Endothelial cell of umbilical vein (primary cell): ENCODE measurements around the gene MRTO4. TPM values are rescaled to one million over a fixed set of nuclear protein-coding genes. Genes with fewer than 3 reads are reported as not detected.

Source experiments
- BruUV-seq: library from RNA; stranded (reverse); fragments of 400-500 nt; replicated peaks from 2 replicates; lab custom pipeline; 2021; lab: Mats Ljungman, UMichigan
- CTCF ChIA-PET: fragments of 300-600, 350-600 bp; sonication (Branson Sonifier 250); formaldehyde crosslinking; loops from one replicate; lab custom pipeline; 2021; ENCODE audit warnings: antibody characterized with exemption, inconsistent platforms; lab: Charles Lee
- POLR2A ChIA-PET: fragments of 300-600, 350-600 bp; sonication (Branson Sonifier 250); formaldehyde crosslinking; loops from one replicate; lab custom pipeline; 2021; ENCODE audit warnings: antibody characterized with exemption, inconsistent platforms; lab: Charles Lee
- DNase-seq: peaks from one replicate; pipeline ENCODE4 v3.0.0-alpha.2; 2011; ENCODE audit warnings: low read depth, low spot score
- FAIRE-seq: peaks from 2 replicates; lab custom pipeline; 2011; peaks lifted over from hg19 to GRCh38; lab: Jason Lieb, UNC
- H2AFZ ChIP-seq: 2 replicates; pipeline ENCODE4 v1.6.0; 2012; ENCODE audit warnings: low read depth, low read length, control low read depth, inconsistent platforms
- H3K27ac ChIP-seq: 2 replicates; pipeline ENCODE4 v1.5.1; 2011; ENCODE audit warnings: low read depth, mild to moderate bottlenecking, control low read depth, low read length, moderate library complexity; ENCODE audit not compliant: insufficient read depth
- H3K27me3 ChIP-seq, 2 experiments: 2 replicates each; pipeline versions ENCODE4 v1.6.0 to v1.6.1; 2011; ENCODE audit warnings: low read length in 2 of 2, mixed read lengths in 1 of 2; ENCODE audit not compliant: control insufficient read depth in 2 of 2, insufficient read depth in 2 of 2
- H3K36me3 ChIP-seq, 2 experiments: 2 replicates in 1 of 2; 3 replicates in 1 of 2; pipeline ENCODE4 v1.5.1; 2011; ENCODE audit warnings: low read length in 2 of 2, mild to moderate bottlenecking in 1 of 2, moderate library complexity in 1 of 2; ENCODE audit not compliant: control insufficient read depth in 2 of 2, insufficient read depth in 2 of 2; ENCODE audit errors: extremely low read depth in 1 of 2
- H3K4me1 ChIP-seq: 3 replicates; pipeline ENCODE4 v1.5.1; 2011; ENCODE audit warnings: mild to moderate bottlenecking, low read length; ENCODE audit not compliant: control insufficient read depth, insufficient read depth; ENCODE audit errors: extremely low read depth
- H3K4me2 ChIP-seq: 2 replicates; pipeline ENCODE4 v1.6.1; 2011; ENCODE audit warnings: low read length, control low read depth, mixed read lengths; ENCODE audit not compliant: insufficient read depth
- H3K4me3 ChIP-seq, 3 experiments: fragments of 200-600 bp in 1 of 3; sonication (generic), shearing (Covaris generic) in 1 of 3; replicated peaks in 1 of 3; 2 replicates each; pipeline ENCODE4 v1.5.1; 2011 to 2016; ENCODE audit warnings: control low read depth in 3 of 3, low read length in 3 of 3, mild to moderate bottlenecking in 2 of 3, inconsistent platforms in 1 of 3, low read depth in 1 of 3, moderate library complexity in 1 of 3; ENCODE audit not compliant: insufficient read depth in 1 of 3
- H3K79me2 ChIP-seq: 2 replicates; pipeline ENCODE4 v1.6.0; 2012; ENCODE audit warnings: low read length, inconsistent platforms; ENCODE audit not compliant: control insufficient read depth, insufficient read depth
- H3K9ac ChIP-seq: replicated peaks from 2 replicates; pipeline ENCODE3; 2011; ENCODE audit warnings: low read length, control low read depth; ENCODE audit not compliant: insufficient read depth; ENCODE audit errors: extremely low read depth
- H3K9me1 ChIP-seq: replicated peaks from 3 replicates; pipeline ENCODE4 v1.6.0; 2011; ENCODE audit warnings: mild to moderate bottlenecking, low read length; ENCODE audit not compliant: control insufficient read depth, insufficient read depth; ENCODE audit errors: extremely low read depth
- H3K9me3 ChIP-seq: replicated peaks from 2 replicates; pipeline ENCODE4 v1.5.1; 2012; ENCODE audit warnings: low read length, inconsistent platforms; ENCODE audit not compliant: control insufficient read depth, insufficient read depth
- H4K20me1 ChIP-seq: replicated peaks from 2 replicates; pipeline ENCODE3; 2011; ENCODE audit warnings: mild to moderate bottlenecking, low read length; ENCODE audit not compliant: control insufficient read depth, insufficient read depth; ENCODE audit errors: extremely low read depth
- EZH2 ChIP-seq: IDR thresholded peaks from 2 replicates; pipeline ENCODE4 v1.6.1; 2012; ENCODE audit warnings: borderline replicate concordance, low read depth, mild to moderate bottlenecking, moderate library complexity, low read length, inconsistent platforms; ENCODE audit not compliant: severe bottlenecking
- FOS ChIP-seq: IDR thresholded peaks from 2 replicates; pipeline ENCODE4 v1.6.1; 2011; ENCODE audit warnings: mild to moderate bottlenecking, low read length, moderate library complexity, borderline replicate concordance; ENCODE audit not compliant: insufficient read depth
- GATA2 ChIP-seq: IDR thresholded peaks from 2 replicates; pipeline ENCODE4 v1.7.0; 2011; ENCODE audit warnings: low read depth, mild to moderate bottlenecking, moderate library complexity, mixed read lengths, low read length; ENCODE audit not compliant: insufficient read length, insufficient read depth
- JUN ChIP-seq: IDR thresholded peaks from 2 replicates; pipeline ENCODE4 v1.6.1; 2011; ENCODE audit warnings: borderline replicate concordance, low read depth; ENCODE audit not compliant: insufficient read length, insufficient read depth
- MYC ChIP-seq: IDR thresholded peaks from one replicate; pipeline ENCODE4 v1.6.1; 2011; ENCODE audit warnings: mild to moderate bottlenecking, low read depth, low read length
- POLR2A ChIP-seq: IDR thresholded peaks from 2 replicates; pipeline ENCODE4 v1.6.1; 2012; ENCODE audit warnings: low read depth, mild to moderate bottlenecking, control low read depth, low read length
- POLR2AphosphoS5 ChIP-seq: IDR thresholded peaks from 2 replicates; pipeline ENCODE4 v1.6.1; 2012; ENCODE audit warnings: low read depth, mild to moderate bottlenecking, control low read depth, low read length, moderate library complexity; ENCODE audit not compliant: insufficient read depth
- dilution Hi-C: fragments of 300-500 bp; cut with MboI; formaldehyde crosslinking; loops from one replicate; pipeline ENCODE4 v1.15.0; 2019; ENCODE audit warnings: low sequenced_read_pairs; ENCODE audit not compliant: extremely low pct_ligation_motif_present
- intact Hi-C: fragments of 100-400 bp; cut with micrococcal nuclease; formaldehyde crosslinking; loops from one replicate; pipeline ENCODE4 v1.10.0; 2022
- polyA plus RNA-seq, 4 experiments: library from polyadenylated mRNA; depleted of rRNA in 3 of 4; stranded (reverse) in 3 of 4; unstranded in 1 of 4; fragments of >200 nt; gene quantifications; 2 replicates each; pipeline versions ENCODE4 v1.2.1 to v1.2.3, GENCODE V29; 2011 to 2012; ENCODE audit warnings: missing spikeins in 1 of 4
- total RNA-seq: library from RNA; stranded (reverse); gene quantifications from 2 replicates; pipeline ENCODE4 v1.2.3, GENCODE V29; 2021
- TF ChIP-seq, protein P1 (sequence below): IDR thresholded peaks from 2 replicates; pipeline ENCODE4 v1.6.1; 2011; ENCODE audit not compliant: insufficient read depth, insufficient read length
- TF ChIP-seq, protein P2 (sequence below), 2 donors: IDR thresholded peaks; 1 replicate in 1 of 2; 2 replicates in 1 of 2; pipeline ENCODE4 v1.5.1; 2011; ENCODE audit warnings: low read length in 2 of 2, mild to moderate bottlenecking in 2 of 2, moderate library complexity in 2 of 2, control low read depth in 1 of 2, inconsistent platforms in 1 of 2, low read depth in 1 of 2; ENCODE audit not compliant: insufficient read depth in 1 of 2; ENCODE audit errors: extremely low read depth in 1 of 2

The MRTO4 gene
- total and polyA plus RNA-seq, 2 donors (not counting 3 experiments of a cell fraction or from before 2014, with no cell fraction given): 33.6 to 49.4 TPM

DNA sequence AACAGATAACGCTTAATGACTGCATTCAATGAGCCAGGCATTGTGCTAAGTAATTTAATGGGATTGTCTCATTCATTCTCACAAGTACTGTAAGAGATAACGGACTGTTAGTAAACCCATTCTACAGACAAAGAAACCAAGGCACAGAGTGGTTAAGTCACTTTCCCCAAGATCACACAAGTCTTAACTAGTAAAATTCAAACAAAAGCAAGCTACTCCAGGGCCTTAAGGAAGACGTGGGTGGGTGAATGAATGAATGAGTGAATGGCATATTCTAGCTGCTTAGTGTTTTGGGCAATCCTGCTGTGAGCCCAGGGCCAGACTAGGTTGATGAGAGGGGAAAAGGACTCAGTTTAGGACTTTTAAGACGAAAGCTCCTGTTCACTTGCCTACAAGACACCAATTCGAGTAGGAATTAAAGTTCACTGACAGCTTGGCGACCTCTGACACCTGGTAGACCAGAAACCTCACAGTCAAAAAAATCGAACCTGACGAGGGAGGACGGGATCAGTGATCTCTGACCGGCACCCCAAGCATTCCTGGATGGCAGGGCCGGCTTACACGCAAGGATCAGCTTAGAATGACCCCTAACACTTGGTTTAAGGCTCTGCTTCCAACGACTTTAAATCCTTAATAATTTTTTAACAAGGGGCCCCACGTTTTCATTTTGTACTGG lies 838 bp upstream of the MRTO4 start:
- Histone ChIP-seq H3K9ac (peak overlapping the region; percentile 84), H3K27me3 (no peaks in the 10 kb centered on the region), H3K4me1 (peaks cover 18% of the 10 kb centered on the region), H2AFZ (peak overlapping the region; percentile 33), H3K9me3 (no peaks in the 10 kb centered on the region), H3K4me2 (peak overlapping the region; percentile 97), H3K27ac (peak overlapping the region; percentile 54), H3K4me3 (peak overlapping the region; percentile 59 to 81 (median 78)), H3K9me1 (no peaks in the 10 kb centered on the region), H3K36me3 (no peaks in the 10 kb centered on the region), H3K79me2 (peaks cover 80% of the 10 kb centered on the region), H4K20me1 (peaks cover 2% of the 10 kb centered on the region)
- FAIRE-seq (peak; percentile 54), DNase-seq (no peak)
- TSS peak; percentile 65 for BruUV-seq
- CTCF ChIA-PET: interaction anchor here (1.1 to 2.2 kb wide), 5 partner anchors 10 to 409 kb away, joined by 3 to 13 read pairs (median 4); partner anchors contain the start of genes AKR7A2 and SLC66A1
- POLR2A ChIA-PET: no interaction called here
- intact Hi-C loops (loop anchor here (1.0 to 10.0 kb wide), 4 partner anchors 40 to 344 kb away; partner anchors contain the start of genes AKR7A2, SLC66A1 and UBR4), dilution Hi-C loops (no loop called here)
- TF ChIP-seq MYC (no peak), FOS (no peak), POLR2AphosphoS5 (no peak), JUN (no peak), GATA2 (no peak), POLR2A (no peak), EZH2 (no peak)
- TF ChIP-seq, protein P1, sequence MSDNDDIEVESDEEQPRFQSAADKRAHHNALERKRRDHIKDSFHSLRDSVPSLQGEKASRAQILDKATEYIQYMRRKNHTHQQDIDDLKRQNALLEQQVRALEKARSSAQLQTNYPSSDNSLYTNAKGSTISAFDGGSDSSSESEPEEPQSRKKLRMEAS: no peak
- TF ChIP-seq, protein P2, sequence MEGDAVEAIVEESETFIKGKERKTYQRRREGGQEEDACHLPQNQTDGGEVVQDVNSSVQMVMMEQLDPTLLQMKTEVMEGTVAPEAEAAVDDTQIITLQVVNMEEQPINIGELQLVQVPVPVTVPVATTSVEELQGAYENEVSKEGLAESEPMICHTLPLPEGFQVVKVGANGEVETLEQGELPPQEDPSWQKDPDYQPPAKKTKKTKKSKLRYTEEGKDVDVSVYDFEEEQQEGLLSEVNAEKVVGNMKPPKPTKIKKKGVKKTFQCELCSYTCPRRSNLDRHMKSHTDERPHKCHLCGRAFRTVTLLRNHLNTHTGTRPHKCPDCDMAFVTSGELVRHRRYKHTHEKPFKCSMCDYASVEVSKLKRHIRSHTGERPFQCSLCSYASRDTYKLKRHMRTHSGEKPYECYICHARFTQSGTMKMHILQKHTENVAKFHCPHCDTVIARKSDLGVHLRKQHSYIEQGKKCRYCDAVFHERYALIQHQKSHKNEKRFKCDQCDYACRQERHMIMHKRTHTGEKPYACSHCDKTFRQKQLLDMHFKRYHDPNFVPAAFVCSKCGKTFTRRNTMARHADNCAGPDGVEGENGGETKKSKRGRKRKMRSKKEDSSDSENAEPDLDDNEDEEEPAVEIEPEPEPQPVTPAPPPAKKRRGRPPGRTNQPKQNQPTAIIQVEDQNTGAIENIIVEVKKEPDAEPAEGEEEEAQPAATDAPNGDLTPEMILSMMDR (IDR thresholded peaks at IDR 0.05; ENCODE audit: extremely low read depth in 1 of 2, insufficient read depth in 1 of 2, low read depth in 1 of 2, low read length in 2 of 2): no peak
